Retinal pigment epithelial cell (primary cell): ENCODE measurements around the gene ZDHHC22.

Experiments
- DNase-seq: peaks from one replicate; pipeline ENCODE4 v3.0.0-alpha.2; 2010; ENCODE audit warnings: low read depth
- H3K4me3 ChIP-seq: 2 replicates; pipeline ENCODE4 v1.5.1; 2011; ENCODE audit warnings: mild to moderate bottlenecking, low read length, control low read depth, moderate library complexity
- TF ChIP-seq, protein P1 (sequence below): conservative IDR thresholded peaks from 2 replicates; pipeline ENCODE4 v1.5.1; 2011; ENCODE audit warnings: low read depth, low read length, control low read depth, inconsistent platforms

ZDHHC22 gene

DNA sequence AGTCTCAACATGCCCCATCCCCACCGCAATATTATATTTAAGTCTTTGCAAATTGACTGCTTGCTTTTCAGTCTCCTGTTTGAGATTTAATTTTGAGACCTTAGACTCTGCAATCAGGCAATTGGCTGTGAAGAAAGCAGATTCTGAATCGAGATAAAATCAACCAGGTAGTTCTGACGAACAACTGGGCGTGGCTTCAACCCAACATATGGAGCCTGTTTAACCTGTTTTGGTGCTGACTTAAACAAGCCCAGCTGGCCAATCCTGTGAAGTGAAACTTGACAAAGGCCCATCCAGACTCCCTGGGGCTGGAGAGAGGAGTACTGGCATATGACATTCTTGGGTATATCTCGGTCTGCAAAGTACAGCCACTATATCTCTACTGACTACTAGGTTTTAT, 53.4 kb downstream of the ZDHHC22 start:
- H3K4me3 ChIP-seq: no peak overlapping the region
- DNase-seq: no peak
- TF ChIP-seq, protein P1, sequence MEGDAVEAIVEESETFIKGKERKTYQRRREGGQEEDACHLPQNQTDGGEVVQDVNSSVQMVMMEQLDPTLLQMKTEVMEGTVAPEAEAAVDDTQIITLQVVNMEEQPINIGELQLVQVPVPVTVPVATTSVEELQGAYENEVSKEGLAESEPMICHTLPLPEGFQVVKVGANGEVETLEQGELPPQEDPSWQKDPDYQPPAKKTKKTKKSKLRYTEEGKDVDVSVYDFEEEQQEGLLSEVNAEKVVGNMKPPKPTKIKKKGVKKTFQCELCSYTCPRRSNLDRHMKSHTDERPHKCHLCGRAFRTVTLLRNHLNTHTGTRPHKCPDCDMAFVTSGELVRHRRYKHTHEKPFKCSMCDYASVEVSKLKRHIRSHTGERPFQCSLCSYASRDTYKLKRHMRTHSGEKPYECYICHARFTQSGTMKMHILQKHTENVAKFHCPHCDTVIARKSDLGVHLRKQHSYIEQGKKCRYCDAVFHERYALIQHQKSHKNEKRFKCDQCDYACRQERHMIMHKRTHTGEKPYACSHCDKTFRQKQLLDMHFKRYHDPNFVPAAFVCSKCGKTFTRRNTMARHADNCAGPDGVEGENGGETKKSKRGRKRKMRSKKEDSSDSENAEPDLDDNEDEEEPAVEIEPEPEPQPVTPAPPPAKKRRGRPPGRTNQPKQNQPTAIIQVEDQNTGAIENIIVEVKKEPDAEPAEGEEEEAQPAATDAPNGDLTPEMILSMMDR: no peak

DNA sequence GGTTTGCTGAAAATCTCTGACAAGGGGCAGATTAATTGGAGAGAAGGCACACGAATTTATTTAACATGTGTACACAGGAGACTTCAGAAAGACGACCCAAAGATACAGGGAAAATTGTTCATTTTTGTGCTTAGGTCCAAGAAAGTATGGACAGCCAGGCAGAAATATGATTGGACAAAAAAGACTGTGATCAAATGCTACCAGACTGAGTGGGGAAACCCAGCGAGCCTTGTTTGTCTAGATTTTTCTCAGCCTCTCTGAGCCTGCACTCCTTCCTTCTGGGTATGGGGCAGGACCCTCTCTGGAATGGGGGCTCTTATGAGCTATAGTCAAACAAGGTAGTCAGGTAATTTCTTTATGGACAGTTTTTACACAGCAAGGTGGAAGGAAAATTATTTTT, 54.0 kb downstream of the ZDHHC22 start:
- DNase-seq: no peak
- TF ChIP-seq, protein P1: no peak
- H3K4me3 ChIP-seq: no peak overlapping the region

DNA sequence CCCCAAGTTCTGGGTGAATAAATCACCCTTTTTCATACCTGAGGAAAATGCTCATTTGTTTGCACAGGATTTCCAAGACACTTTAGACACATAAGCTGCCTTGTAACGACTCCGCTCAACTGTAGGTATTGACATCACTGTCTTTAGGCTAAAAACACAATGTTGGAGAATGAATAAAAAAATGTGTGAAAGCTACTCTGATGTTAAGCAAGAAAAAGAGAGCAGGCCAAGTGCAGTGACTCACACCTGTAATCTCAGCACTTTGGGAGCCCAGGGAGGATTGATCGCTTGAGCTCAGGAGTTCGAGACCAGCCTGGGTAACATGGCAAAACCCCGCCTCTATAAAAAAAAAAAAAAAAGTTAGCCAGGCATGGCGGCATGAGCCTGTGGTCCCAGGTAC, 54.6 kb downstream of the ZDHHC22 start:
- H3K4me3 ChIP-seq: no peak overlapping the region
- TF ChIP-seq, protein P1: no peak
- no peak for DNase-seq

DNA sequence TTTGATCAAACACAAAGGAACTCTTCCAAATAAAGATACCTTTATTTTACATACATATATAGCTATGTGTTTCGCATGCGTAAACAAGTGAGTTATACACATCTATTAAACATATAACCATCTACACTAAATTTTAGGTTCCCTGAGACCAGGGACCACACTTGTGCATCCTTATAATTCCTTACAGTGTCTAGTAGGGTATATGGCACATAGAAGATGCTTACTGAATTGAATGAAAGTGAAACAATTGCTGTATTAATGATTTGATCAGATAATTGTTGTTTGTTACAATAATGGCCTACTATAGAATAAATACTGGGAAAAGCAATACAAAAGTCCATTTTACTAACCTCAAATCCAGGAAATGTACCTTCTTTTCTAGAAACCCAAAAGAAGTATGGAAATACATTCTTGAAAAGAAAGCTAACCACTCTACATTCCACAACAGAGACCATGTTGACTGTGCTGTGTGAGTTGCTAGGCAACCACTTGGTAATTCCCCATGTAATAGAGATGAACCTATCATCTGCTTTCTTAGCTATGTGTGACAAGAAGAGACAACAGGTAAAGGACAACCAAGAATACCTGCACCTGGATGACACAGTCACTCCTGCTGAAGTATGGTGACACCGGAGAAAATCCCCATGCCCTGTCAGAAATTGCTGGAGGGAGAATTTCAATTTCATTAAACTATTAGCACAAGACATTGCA, 55.4 kb downstream of the ZDHHC22 start:
- TF ChIP-seq, protein P1: no peak
- DNase-seq: no peak
- H3K4me3 ChIP-seq: no peak overlapping the region

DNA sequence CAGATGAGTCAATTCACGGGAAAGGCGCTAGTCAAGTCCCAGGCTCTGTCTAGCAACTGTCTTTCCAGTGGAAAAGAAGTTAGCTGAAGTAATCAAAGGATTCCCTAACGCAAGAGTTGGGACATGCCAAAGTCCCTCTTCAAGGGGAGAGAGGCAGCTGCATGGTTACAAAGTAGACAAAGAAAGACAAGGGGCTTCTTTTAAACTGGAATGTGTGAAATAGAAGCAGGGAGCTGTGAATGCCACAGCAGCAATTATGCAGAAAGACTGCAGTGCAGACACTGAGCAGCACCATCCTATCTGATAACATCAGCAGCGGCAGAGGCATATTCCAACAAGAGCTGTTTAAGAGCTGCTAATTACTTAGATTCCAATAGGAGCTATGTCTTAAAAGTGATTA, 56.1 kb downstream of the ZDHHC22 start:
- no peak for DNase-seq
- no peak overlapping the region for H3K4me3 ChIP-seq
- TF ChIP-seq, protein P1: no peak

DNA sequence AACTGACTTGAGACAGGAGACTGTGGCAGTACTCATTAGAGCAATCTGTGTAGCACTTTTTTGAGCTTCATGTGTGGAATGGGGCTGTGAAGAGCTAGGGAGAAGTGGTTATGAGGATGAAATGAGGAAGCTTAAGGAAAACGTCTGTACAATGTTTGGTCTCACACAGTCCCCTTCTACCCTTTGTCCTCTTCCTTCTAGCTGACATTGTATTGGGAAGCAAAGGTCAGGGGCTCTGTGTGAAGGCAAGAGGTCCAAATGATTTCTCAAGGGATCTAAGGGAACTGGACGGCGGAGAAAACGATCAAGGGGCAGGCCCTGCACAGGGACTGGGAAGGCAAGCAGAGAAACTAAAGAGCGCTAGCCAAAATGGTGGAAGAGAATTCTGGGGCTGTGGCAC, 56.6 kb downstream of the ZDHHC22 start:
- TF ChIP-seq, protein P1: no peak
- DNase-seq: no peak
- H3K4me3 ChIP-seq: no peak overlapping the region

DNA sequence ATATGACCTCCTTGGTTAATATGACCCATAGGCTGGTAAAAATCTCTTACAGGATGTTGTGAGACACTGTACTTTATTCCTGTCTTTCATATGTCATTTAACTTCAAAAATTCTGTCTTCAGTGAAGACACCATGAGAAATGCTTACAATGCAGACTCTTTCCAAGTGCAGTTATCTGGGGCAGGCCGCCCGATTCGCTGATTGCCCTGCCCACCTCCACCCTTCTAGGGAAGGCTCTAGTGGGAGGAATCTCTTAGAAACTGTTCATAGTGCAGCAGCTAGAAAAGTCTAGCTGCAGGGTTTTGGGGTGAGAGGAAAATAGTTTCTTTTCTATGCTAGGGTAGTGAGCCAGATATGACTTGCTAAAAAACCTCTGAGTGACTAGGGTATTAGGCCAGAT, 58.5 kb downstream of the ZDHHC22 start:
- no peak overlapping the region for H3K4me3 ChIP-seq
- no peak for DNase-seq
- TF ChIP-seq, protein P1: no peak
